NCI-H460 (cell line): ENCODE results near the gene SUSD4. TPM values are rescaled to one million over a fixed set of nuclear protein-coding genes. Genes with fewer than 3 reads are reported as not detected.
"Not testable (repeated sequence)": the region's sequence is repeated elsewhere in the genome, so short reads cannot be mapped to it uniquely, and the experiment has no call there.

ENCODE experiments used
- DNase-seq: peaks from one replicate; pipeline ENCODE4 v3.0.0-alpha.2; 2016; ENCODE audit warnings: low read depth; ENCODE audit errors: extremely low read depth
- total RNA-seq: library from RNA; depleted of rRNA; stranded (reverse); fragments of >200 nt; shearing (Covaris generic); gene quantifications from 2 replicates; pipeline ENCODE4 v1.2.3, GENCODE V29; 2014

SUSD4 gene
- total RNA-seq, 1 experiment from 2014 or later = not detected

GRCh38 chr1:223257856-223258550, 106.0 kb downstream of the SUSD4 start:
- no peak for DNase-seq

GRCh38 chr1:223256034-223256433, 107.9 kb downstream of the SUSD4 start:
- DNase-seq = no peak

GRCh38 chr1:223253916-223254315, 110.1 kb downstream of the SUSD4 start:
- DNase-seq = no peak

GRCh38 chr1:223251387-223251786, 112.6 kb downstream of the SUSD4 start:
- not testable (repeated sequence) for DNase-seq

- no peak for DNase-seq
These were observed 113.4 kb downstream of the SUSD4 start for GRCh38 chr1:223250632-223251015.

GRCh38 chr1:223249854-223250631, 113.9 kb downstream of the SUSD4 start:
- DNase-seq = no peak

- no peak for DNase-seq
These were observed 115.2 kb downstream of the SUSD4 start for GRCh38 chr1:223248770-223249140.

GRCh38 chr1:223248001-223248769, 115.8 kb downstream of the SUSD4 start:
- no peak for DNase-seq

GRCh38 chr1:223246476-223247112, 117.4 kb downstream of the SUSD4 start:
- no peak for DNase-seq

- DNase-seq = no peak
These were observed 118.0 kb downstream of the SUSD4 start for GRCh38 chr1:223245983-223246382.

GRCh38 chr1:223245411-223245810, 118.6 kb downstream of the SUSD4 start:
- no peak for DNase-seq

- DNase-seq = no peak
These were observed 119.4 kb downstream of the SUSD4 start for GRCh38 chr1:223244366-223245103.

GRCh38 chr1:223243441-223244050, 120.4 kb downstream of the SUSD4 start:
- no peak for DNase-seq

GRCh38 chr1:223242971-223243370, 121.0 kb downstream of the SUSD4 start:
- DNase-seq = no peak

GRCh38 chr1:223242382-223242955, 121.5 kb downstream of the SUSD4 start:
- DNase-seq = no peak

GRCh38 chr1:223240122-223240521, 123.9 kb downstream of the SUSD4 start:
- DNase-seq = no peak

GRCh38 chr1:223235091-223235490, 128.9 kb downstream of the SUSD4 start:
- no peak for DNase-seq

- DNase-seq = no peak
These were observed 129.4 kb downstream of the SUSD4 start for GRCh38 chr1:223234534-223234933.

- no peak for DNase-seq
These were observed 129.8 kb downstream of the SUSD4 start for GRCh38 chr1:223234170-223234514.
